GM15510 (cell line): Measurements from ENCODE around the gene PPP1R14B.

Experiments
- POLR2A ChIP-seq: IDR thresholded peaks from 3 replicates; pipeline ENCODE4 v1.6.1; 2011; ENCODE audit warnings: borderline replicate concordance; ENCODE audit not compliant: insufficient read length; ENCODE audit errors: extremely low read depth

PPP1R14B gene

GRCh38 chr11:64209563-64209843 lies 37.2 kb downstream of the PPP1R14B start:
- TF ChIP-seq POLR2A = no peak

GRCh38 chr11:64208796-64209562 lies 37.8 kb downstream of the PPP1R14B start:
- TF ChIP-seq POLR2A = no peak

DNA sequence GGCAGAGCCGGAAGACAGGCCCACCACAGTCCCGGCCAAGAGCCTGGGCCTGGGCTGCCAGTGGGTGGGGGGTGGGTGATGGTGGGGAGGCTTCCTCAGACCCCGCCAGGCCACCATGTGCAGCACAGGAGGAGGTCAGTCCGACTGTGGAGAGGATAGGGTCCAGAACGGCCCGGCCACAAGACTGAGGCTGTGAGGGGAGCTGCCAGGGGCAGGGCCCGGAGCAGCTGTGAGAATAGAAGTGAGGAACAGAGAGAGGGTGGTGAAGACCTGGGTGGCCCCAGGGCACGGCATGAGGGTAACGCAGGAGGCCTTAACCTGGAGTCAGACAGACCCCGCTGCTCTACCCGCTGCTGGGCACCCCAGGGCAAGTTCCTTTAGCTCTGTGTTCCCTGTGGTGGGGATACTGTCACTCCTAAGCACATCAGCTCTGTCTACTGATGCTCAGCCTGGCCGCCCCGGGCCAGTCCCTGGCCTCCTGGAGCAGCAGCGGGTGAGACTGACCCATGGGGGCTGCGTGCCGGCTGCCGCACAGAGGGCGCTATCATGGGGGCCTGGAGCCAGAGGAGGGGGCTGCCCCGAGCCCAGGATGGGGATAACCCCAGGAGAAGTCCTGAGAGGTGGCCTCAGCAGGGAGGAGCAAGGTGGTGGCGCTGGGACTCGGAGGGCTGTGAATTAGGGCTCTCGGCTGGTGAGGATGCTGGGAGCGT lies 38.5 kb downstream of the PPP1R14B start:
- no peak for TF ChIP-seq POLR2A

DNA sequence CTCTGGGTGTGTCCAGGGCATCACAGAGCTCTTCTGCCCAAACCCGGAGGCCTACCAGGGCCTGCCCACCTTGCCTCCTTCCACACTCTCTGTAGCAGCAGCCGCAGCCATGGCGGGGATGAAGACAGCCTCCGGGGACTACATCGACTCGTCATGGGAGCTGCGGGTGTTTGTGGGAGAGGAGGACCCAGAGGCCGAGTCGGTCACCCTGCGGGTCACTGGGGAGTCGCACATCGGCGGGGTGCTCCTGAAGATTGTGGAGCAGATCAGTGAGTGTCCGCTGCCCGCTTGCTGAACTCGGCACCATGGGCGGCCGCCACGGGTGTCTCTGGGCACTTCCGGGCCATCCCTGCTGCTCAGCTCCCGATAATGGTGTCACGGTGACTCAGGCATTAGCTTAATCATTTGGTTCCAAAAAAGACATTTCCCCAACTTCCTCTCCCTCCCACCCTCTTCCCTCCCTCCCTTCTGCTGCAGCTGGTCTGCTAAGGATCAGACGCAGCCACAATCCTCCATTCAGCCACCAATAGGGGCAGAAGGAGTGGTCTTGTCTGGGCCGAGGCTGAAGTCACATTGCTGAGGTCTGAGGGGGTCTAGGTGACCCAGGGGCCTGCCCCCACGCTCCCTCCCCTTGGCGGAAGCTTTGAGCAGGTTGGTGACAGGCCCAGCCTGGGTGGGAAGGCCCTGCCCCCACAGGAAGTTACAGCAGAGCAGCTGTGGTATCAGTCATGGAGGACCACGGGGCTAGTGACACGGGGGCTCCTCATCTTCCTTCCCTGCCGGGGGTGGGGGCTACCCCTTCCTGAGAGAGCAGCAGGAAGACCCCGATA lies 39.3 kb downstream of the PPP1R14B start:
- peak; percentile 54 for TF ChIP-seq POLR2A

DNA sequence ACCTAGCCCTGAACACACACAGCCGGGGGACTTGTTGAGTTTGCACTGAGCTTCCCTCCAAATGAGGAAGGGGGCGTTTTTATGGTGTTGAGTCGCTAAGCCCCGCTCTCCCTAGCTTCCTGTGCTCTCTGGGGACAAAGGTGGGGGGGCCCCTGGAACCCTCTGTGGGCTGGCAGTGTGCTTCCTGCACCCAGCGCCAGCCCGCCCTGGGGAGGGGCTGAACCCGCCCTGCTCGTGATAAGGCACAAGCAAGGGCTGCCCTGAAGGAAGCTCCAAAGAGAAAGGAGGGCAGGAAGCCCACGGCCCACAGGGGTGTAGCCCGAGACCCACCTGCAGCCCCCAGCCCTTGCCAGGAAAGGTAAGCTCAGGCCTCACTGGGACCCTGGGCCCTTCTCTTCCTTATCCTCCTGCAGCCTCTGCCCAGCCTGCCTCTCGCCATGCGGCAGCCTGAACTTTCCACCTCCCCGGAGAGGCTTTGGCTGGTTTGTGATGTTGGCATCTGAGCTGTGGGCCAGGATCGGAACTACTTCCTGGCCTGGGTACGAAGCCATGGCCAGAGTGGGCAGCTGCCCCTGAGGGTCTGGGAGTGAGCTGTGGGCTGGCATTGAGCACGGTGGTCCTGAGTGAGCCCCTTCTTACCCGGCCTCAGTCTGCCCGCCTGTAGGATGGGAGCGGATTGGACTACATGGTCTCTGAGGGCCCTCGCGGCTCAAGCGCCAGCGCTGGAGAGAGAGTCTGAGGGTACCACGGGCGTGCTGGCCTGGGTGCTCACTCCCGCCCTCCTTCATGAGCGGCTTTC lies 40.1 kb downstream of the PPP1R14B start, which contains the start of gene FERMT3:
FERMT3 (plus strand) TSS at position 265 of the 799 bp plus-strand sequence. CDS start 644 bp downstream, outside the sequence.
- peak; percentile 68 for TF ChIP-seq POLR2A

DNA sequence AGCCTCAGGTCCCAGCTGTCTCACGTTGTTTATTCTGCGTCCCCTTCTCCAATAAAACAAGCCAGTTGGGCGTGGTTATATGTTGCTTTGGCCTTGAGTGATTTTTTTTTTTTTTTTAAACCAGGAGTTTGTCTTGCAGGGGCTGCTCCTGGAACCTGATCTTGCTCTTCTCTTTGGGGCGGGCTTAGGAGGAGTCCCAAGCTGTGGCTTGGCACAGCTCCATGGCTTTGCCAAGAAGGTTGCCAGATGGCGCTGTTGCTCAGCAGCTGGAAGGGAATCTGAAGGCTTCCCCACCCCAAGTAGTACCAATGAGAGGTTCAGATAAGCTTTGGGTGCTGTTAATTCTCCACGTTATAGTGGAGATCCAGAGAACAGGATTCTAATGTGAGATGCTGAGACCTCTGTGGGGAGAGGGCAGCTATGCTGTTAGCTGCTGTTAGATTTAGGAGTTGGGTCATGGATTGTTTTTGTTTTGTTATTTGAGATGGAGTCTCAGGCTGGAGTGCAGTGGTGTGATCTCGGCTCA lies 42.2 kb downstream of the PPP1R14B start:
- TF ChIP-seq POLR2A = no peak

GRCh38 chr11:64204080-64204440 lies 42.7 kb downstream of the PPP1R14B start:
- no peak for TF ChIP-seq POLR2A

DNA sequence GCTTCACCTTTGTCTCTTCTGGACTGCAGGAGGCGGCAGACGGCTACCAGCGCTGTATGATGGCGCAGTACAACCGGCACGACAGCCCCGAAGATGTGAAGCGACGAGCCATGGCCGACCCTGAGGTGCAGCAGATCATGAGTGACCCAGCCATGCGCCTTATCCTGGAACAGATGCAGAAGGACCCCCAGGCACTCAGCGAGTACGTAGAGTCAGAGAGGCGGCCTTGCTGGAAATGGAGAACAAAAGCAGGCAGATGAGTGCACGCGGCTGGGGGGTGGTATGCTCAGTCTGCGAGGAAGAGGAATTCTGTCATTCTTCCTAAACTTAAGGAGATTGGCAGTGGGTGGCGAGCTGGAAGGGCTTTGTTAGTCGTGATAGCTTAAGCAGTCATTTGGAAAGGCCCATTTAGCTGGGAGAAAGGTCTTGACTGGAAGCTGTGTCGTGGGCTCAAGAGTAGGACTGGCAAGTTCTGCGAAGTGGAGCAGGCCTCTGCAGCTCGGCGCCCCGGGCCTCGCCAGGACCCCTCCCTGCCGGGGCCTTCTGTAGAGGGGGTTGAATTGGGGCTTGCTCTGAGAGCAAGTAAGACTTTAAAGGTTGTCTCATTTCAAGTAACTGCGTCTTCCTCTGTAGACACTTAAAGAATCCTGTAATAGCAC lies 43.2 kb downstream of the PPP1R14B start:
- TF ChIP-seq POLR2A = no peak

DNA sequence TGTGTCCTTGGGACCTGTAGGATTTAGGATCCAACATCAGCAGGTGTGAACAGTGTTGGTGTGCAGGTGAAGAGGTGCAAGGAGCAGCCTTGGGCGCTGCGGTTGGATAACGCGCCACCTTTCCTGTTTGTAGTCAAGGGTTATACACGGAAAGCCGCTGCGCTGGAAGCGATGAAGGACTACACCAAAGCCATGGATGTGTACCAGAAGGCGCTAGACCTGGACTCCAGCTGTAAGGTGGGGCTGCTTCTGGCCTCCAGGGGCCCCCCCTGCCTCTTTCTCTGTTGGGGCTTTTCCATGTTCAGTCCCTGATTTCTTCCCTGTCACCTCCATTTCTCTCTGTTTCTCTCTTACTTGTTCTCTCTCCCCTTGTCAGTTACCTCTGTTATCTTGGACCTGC lies 43.8 kb downstream of the PPP1R14B start:
- TF ChIP-seq POLR2A = no peak

DNA sequence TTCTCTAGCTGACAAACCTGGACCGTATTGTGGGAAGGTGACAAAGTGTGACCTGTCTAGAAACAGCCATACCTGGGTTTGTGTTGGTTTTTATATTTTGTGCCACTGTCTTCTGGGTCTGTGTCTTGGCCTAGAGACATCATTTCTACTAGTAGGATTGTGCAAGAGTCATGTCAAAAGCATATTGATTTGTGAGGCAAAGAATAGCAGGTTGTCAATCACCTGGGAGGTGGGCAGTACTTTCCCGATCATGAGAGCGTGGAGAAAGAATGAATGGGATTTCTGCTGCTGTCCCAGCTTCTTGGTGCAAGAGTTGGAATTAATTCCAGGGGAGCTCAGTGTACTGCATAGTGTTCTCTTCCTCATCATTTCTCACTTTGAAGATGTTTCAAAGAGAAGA lies 45.2 kb downstream of the PPP1R14B start:
- TF ChIP-seq POLR2A = no peak

GRCh38 chr11:64198511-64198910 lies 48.2 kb downstream of the PPP1R14B start:
- no peak for TF ChIP-seq POLR2A

DNA sequence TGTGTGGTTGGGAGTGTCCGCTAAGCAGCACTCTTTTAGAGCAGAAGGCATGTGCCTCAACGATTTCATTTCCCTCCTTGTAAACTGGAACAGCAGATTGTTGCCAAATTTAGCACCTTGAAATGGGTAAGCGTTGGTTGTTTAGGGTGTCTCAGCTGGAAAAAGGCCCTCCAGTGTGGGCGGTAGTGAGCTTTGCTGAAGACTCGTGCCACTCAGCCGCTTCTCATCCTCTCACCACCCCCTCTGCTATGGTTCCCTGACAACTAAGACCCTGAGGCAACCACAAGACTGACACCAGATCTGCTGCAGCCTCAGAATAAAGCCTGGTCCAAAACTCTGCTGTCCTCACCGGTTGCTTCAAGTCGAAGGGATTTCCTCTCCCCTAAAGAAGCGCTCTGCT lies 50.1 kb downstream of the PPP1R14B start:
- TF ChIP-seq POLR2A = no peak
